KOPT-K1 (cell line): Measurements from ENCODE around the gene LRP8.

Experiments
- H3K27ac ChIP-seq: fragments of 200-600 bp; sonication (generic); 2 replicates; pipeline ENCODE4 v1.5.1; 2016; ENCODE audit warnings: antibody characterized with exemption, mild to moderate bottlenecking, low read depth, low read length; ENCODE audit not compliant: poor library complexity, severe bottlenecking
- H3K36me3 ChIP-seq: fragments of 200-600 bp; sonication (generic); 2 replicates; pipeline ENCODE4 v1.5.1; 2017; ENCODE audit warnings: antibody characterized with exemption, mild to moderate bottlenecking, low read length, moderate library complexity; ENCODE audit not compliant: insufficient read depth
- H3K9me3 ChIP-seq: fragments of 200-600 bp; sonication (generic); 2 replicates; pipeline ENCODE4 v1.5.1; 2017; ENCODE audit warnings: antibody characterized with exemption, low read length, mild to moderate bottlenecking; ENCODE audit not compliant: insufficient read depth, poor library complexity, severe bottlenecking

Gene LRP8

DNA sequence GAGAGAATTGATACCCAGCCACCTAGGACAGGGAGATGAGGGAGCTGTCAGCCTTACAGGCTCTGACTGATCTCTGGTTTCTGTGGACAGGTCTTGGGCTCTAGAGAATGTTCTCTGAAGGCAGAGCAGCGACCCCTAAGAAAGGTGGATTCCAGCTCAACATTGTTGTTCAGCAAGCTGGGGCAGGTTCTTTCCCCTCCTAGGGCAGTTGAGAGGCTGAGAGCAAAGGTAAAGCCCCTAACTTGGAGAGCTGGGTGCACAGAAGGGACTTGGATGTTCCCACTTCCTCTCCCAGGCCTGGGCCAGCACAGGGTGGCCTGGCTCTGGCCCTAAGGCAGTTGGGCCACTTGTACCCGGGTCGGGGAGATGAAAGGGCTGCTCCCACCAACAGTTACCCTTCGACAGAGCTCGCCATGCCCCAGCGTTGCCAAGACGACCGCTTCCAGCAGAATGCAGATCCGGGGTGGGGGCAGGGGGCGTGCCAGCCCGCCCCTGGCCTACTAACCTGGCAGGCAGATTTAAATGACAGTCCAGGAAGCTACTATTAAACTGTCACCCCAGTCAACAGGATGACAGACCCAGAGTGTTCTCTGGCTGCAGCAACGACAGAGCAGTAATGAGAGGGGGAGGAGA, 31.6 kb downstream of the LRP8 start:
- H3K27ac ChIP-seq = no peak overlapping the region
- H3K9me3 ChIP-seq = no peaks in the 10 kb centered on the region
- H3K36me3 ChIP-seq = peaks cover 73% of the 10 kb centered on the region

DNA sequence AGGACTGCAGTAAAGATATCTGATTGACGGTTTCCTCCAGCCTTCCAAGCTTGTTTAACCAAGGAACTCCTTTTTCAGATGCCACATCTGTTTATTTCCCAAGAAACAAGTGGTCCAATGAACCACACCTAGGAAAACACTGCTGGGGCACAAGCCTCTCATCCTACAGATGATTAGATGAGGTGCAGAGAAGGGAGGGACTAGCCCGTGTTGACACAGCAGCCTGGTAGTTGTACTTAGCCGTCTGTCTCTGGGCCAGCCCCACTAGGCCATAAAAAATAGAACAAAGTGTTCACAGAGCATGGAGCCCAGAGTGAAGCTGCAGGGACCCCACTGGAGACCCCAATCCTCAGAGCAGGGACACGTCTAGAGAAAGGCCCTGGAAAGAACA, 32.1 kb downstream of the LRP8 start:
- Histone ChIP-seq H3K36me3 (peaks cover 73% of the 10 kb centered on the region), H3K27ac (no peak overlapping the region)

DNA sequence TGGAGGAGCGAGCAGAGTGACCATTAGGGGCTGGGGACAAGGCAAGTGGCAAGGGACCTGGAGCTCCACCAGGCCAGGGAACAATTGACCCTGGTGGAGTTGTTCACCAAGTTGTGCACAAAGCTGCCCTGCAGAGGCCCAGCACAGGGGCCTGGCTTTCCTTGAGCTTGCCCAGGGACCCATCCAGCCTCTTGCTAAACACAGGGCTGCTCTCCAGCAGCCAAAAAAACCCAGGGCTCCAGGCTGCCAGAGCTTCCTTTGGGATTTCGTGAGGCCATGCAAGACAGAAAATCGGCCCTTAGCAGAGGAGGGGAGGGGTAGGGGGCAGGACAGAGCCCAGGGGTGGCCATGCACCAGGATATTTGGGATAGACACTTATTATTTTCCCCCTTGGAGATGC, 32.6 kb downstream of the LRP8 start:
- Histone ChIP-seq H3K9me3 (no peaks in the 10 kb centered on the region), H3K36me3 (peaks cover 74% of the 10 kb centered on the region), H3K27ac (no peak overlapping the region)

More for the DNA sequence above, 32.1 kb downstream of the LRP8 start:
- no peaks in the 10 kb centered on the region for H3K9me3 ChIP-seq

DNA sequence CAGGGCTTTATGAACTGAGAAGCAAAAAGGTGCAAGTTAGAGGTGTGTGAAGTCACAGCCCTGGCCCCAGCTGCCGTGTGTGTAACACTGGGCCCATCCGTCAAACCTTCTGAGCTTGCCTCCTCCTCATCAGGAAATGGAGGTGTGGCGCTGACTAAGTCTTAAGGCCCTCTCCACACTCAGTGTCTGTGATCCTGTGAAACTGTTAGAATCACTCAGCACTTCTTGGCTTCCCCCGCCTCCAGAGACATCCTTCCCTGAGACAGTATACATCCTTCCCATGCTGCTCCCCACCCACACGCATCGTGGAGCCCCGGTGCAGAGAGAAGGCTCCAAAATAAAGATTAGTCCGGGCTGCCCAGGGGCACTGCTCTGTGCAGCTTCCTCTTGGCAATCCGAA, 33.3 kb downstream of the LRP8 start:
- Histone ChIP-seq H3K9me3 (no peaks in the 10 kb centered on the region), H3K27ac (no peak overlapping the region), H3K36me3 (peaks cover 74% of the 10 kb centered on the region)

DNA sequence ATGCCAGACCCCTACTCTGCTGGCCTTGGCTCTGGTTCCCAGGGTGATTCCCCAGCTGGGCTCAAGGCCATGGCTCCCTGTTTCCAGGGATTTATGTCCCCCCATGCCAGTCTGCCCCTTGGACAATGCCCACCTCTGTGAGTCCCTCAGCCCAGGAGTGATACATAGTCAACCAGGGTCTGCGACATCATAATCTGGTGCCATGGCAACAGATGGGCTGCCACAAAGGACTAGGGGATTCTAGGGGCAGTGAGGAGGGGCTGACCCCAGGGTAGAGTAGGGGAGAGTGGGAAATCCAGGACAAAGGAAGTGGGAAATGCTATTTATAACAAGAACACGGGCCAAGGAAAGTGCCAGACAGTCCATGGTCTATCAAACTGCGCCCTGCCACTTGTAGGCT, 33.8 kb downstream of the LRP8 start:
- Histone ChIP-seq H3K9me3 (no peaks in the 10 kb centered on the region), H3K36me3 (peaks cover 74% of the 10 kb centered on the region), H3K27ac (peak overlapping the region; percentile 0)

DNA sequence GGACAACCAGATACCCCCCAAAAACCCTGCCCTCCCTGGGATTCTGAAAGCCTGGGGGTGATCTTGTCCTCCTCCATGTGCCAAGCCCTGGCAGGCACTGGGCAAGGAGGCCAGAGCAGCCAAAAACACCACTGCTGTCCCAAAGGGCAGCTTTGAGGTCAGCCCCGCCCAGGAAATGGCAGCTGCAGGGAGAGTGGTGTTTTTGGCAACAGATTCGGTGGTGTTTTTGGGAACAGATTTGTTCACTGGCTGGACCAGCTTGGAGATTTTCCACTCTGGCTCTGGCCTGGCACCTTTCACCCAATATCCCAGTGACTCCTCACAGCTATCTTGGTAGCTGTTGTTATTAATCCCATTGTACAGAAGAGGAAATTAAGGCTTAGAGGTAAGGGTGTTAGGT, 34.7 kb downstream of the LRP8 start:
- H3K27ac ChIP-seq = peak overlapping the region; percentile 0
- no peaks in the 10 kb centered on the region for H3K9me3 ChIP-seq

DNA sequence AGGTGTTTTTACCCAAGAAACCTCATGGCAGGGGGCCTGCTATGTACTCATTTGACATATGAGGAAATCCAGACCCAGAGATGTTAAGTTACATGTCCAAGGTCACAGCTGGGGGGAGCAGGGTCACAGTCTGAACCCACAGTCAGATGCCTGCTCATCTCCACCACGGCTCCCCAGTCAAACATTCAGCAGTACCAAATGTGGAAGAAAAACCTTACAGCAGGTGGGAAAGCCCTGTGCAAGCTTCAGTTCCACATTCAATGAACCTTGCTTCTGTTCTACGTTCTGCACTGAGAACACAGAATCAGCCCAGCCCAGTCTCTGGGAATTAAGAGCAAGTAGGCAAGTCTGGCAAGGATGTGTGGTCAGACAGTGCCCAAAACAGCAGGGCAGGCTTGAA, 35.2 kb downstream of the LRP8 start:
- no peaks in the 10 kb centered on the region for H3K9me3 ChIP-seq
- peaks cover 80% of the 10 kb centered on the region for H3K36me3 ChIP-seq
- H3K27ac ChIP-seq = peak overlapping the region; percentile 0

More for the DNA sequence above, 34.7 kb downstream of the LRP8 start:
- peaks cover 75% of the 10 kb centered on the region for H3K36me3 ChIP-seq

DNA sequence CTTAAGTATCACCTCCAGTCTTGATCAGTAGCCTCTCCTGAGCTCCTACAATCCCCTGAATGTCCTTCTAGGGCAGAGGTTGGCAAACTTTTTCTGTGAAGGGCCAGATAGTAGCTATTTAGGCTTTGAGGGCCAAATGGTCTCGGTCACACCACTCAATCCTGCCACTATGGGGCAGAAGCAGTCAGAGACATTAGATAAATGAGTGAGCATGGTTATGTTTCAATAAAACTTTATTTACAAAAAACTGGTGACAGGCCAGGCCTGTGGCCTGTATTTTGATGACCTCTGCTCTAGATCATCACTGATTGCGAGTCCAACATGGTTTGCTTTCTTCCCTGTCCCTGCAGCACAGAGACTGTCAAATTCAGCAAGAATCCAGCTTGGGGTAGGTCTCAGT, 36.3 kb downstream of the LRP8 start:
- Histone ChIP-seq H3K27ac (no peak overlapping the region), H3K9me3 (no peaks in the 10 kb centered on the region), H3K36me3 (peaks cover 88% of the 10 kb centered on the region)

DNA sequence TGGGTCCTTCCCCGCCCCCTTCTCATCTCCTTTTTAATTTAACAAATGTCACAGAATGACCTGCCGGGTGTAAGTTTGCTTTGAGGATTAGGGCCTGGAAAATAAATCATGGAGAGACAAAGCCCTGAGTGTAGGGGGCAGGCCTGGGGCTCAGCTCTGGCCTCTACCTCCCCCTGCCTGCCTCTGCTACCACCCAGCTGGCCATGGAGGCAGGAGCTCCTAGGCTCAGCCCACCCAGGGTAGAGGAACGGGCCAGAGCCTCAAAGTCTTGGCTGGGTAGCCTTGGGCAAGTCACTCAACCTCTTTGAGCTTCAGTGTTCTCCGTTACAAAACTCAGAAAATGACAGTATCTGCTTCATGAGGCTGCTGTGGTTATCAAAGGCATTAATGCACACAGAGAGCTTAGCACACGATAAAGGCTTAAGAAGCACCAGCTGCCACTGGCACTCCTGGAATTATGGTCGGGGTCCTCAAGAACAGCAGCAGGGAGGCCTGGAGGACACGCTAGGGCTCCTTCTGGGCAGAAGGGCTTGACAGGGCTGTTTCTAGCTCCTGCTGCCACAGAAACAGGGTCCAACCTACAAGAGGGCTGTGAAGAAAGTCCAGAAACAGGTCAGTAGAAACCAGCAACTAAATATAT, 39.0 kb downstream of the LRP8 start:
- Histone ChIP-seq H3K27ac (no peak overlapping the region), H3K9me3 (no peaks in the 10 kb centered on the region), H3K36me3 (peaks cover 91% of the 10 kb centered on the region)

DNA sequence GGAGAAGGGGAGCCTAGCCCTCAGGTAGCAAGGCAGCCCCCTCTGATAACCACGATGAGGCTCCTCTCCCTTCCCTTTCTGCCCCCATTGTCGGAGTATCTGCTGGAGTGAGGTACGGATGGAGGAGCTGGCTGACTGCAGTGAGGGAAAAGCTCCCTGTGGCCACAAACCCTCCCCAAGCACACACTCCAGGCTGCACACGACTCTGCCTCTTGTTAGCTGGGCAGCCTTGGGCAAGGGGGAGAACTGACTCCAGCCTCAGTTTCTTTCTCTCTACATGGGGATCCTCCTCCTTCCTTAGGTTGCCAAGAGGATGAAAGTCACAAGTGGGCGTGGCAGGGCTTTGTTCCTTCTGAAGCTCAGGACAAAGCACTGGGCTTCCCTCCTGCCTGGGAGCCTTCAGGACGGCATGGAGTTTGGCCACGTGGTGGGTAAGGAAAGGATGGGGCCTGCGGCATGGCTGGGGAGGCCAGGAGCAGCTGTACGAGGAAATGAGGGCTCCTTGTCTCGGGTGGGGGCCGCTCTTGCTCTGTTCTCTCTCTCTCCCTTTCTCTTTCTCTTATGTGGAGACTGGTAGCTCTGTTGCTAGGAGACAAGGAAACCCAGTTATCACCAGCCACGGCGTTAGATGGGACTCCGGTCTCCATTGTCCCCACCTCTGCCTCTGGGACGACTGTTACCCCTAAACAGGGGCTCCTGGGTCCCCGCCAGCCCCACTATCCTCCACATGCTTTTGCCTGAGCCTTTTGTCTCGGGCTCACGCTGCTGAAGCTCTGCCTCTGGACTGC, 39.7 kb downstream of the LRP8 start:
- no peak overlapping the region for H3K27ac ChIP-seq
- peaks cover 85% of the 10 kb centered on the region for H3K36me3 ChIP-seq
- H3K9me3 ChIP-seq = no peaks in the 10 kb centered on the region

DNA sequence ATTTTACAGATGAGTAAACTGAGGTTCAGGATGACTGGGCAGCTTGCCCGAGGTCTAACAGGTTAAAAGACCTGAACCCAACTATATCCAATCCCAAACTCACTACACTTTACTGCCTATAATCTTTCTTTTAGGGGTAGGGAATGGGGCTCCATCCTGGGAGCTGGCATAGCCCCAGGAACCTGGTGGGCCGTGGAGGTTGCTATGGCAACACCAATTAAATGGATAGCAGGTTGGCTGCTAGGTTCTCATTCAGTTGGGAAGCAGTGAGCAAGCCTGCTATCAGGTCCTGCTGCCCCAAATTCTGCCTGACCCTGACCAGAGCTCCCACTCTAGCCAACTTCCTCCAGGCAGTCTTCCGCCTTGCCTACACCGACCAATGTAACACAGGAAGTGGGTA, 40.9 kb downstream of the LRP8 start:
- no peak overlapping the region for H3K27ac ChIP-seq
- peaks cover 93% of the 10 kb centered on the region for H3K36me3 ChIP-seq
- no peaks in the 10 kb centered on the region for H3K9me3 ChIP-seq

DNA sequence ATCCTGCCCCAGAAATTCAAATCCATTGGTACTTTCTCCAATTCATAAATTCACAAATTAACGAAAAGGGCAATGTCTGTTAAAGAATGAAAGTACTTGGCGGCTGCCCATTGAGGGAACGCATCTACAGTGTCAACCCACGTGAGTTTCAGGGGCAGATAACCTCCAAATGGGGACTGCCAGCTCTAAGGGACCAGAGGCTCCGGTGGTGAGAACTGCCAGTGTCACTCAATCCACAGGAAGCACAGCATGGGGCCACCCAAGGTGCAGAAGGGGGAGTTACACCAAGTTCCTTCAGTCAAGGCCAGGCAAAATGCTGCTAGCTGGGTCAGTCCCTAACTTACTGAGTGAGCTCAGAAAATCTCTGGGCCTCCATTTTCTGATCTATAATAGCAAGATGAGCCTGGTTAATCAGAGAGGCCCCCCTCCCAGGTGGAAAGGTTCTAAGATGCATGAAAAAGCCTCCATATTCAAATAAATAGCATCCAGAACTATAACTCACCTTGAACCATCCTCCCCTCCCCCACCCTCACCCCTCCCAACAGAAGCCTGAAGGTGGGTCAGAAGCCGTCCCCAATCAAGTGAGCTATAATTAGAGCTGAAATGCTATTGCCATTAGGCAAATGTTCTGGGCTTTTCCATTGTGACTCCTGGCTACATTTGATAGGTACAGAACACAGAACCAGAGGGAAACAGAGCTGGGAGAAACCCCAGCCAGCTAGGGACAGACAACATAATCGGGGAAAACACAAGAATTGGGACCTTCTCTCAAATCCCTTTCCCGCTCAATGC, 41.7 kb downstream of the LRP8 start:
- no peaks in the 10 kb centered on the region for H3K9me3 ChIP-seq
- no peak overlapping the region for H3K27ac ChIP-seq
- peaks cover 93% of the 10 kb centered on the region for H3K36me3 ChIP-seq

DNA sequence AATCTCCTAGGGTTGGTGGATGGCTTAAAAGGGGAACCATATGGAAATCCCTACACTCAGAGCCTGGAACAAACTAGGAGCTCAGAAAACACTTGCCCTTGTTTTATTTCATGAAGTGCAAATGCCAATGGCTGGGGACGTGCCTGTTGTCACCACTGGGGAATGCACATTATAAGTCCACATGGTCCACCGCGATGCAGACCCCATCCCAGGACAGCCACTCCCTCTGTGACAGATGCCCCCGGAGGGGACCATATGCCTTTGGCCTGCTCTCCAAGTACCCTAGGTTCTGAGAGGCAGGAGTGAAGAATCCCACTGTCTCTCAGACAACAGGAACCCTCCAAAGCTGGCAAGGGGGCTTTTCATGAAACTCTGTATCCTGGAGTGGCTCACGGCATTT, 42.3 kb downstream of the LRP8 start:
- no peaks in the 10 kb centered on the region for H3K9me3 ChIP-seq
- H3K36me3 ChIP-seq = peaks cover 93% of the 10 kb centered on the region
- no peak overlapping the region for H3K27ac ChIP-seq

DNA sequence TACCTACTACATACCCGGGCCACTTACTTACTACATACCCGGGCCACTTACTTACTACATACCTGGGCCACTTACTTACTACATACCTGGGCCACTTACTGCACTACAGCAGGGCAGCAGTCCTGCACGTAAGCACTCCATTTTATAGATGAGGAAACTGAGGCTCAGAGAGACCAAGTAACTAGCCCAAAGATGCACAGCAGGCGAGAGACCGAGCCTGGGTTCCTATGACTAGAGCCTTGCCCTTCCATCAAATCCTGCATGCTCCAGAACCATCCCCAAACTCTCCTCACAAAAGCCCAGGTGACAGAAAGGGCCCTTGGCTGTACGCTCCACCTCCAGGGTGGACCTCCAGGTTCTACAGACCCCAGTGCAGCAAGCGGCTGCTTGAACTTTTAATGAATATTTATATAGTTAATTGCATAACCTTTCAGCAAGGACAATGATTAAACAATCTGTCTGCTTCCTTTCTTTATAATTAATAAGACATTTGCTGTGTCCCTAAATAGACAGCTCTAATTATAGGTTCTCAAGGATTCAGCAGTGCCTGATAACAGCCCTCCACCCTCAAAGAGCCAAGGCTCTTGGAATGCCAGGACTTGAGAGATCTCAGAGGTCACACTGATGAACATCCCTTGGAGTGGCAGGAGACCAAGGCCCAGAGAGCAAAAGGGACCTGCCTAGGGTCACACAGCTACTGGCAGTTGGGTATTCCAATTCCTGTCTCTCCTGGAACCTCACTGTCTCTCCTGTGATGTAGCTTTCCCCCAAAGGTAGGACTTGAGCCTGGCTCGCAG, 43.4 kb downstream of the LRP8 start:
- Histone ChIP-seq H3K27ac (no peak overlapping the region), H3K36me3 (peaks cover 93% of the 10 kb centered on the region), H3K9me3 (no peaks in the 10 kb centered on the region)
